SK-N-SH treated with all-trans-retinoic acid at 6 μM for 48 hours (cell line): ENCODE data around the gene SAMD1.

Source experiments
- ATAC-seq: fragments of 200-7000 bp; cut with Tn5 transposase; 3 replicates; pipeline ENCODE4 v1.9.1; 2020; ENCODE audit warnings: mild to moderate bottlenecking, moderate library complexity
- ARNTL ChIP-seq: fragments of 450-650 bp; formaldehyde crosslinking; IDR thresholded peaks from 2 replicates; pipeline ENCODE4 v1.5.0; 2020; ENCODE audit warnings: low read depth, mild to moderate bottlenecking, moderate library complexity, borderline replicate concordance
- BACH2 ChIP-seq: fragments of 250-450 bp; sonication (Bioruptor Pico); IDR thresholded peaks from 2 replicates; pipeline ENCODE4 v1.9.0; 2021; ENCODE audit warnings: mild to moderate bottlenecking, borderline replicate concordance
- CSDC2 ChIP-seq: fragments of 250-450 bp; sonication (Bioruptor Pico); IDR thresholded peaks from 2 replicates; pipeline ENCODE4 v1.5.0; 2020; ENCODE audit warnings: mild to moderate bottlenecking, moderate library complexity
- CSRNP3 ChIP-seq: fragments of 250-450 bp; sonication (Bioruptor Pico); IDR thresholded peaks from 2 replicates; pipeline ENCODE4 v1.5.1; 2021; ENCODE audit warnings: mild to moderate bottlenecking, moderate library complexity
- ESRRG ChIP-seq: fragments of 250-450 bp; sonication (Bioruptor Pico); IDR thresholded peaks from 2 replicates; pipeline ENCODE4 v1.6.1; 2021; ENCODE audit warnings: mild to moderate bottlenecking
- OSR1 ChIP-seq: fragments of 250-450 bp; sonication (Bioruptor Pico); IDR thresholded peaks from 2 replicates; pipeline ENCODE4 v1.8.0; 2022; ENCODE audit warnings: moderate library complexity, mild to moderate bottlenecking, inconsistent platforms
- PATZ1 ChIP-seq: fragments of 250-450 bp; sonication (Bioruptor Pico); IDR thresholded peaks from 2 replicates; pipeline ENCODE4 v1.8.0; 2020; ENCODE audit warnings: mild to moderate bottlenecking, moderate library complexity, borderline replicate concordance
- POU6F1 ChIP-seq: fragments of 250-450 bp; sonication (Bioruptor Pico); IDR thresholded peaks from 2 replicates; pipeline ENCODE4 v1.8.0; 2021; ENCODE audit warnings: low read depth, mild to moderate bottlenecking, moderate library complexity, borderline replicate concordance
- RARB ChIP-seq: fragments of 250-450 bp; sonication (Bioruptor Pico); IDR thresholded peaks from 2 replicates; pipeline ENCODE4 v1.8.0; 2021; ENCODE audit warnings: mild to moderate bottlenecking, moderate library complexity
- ZFP3 ChIP-seq: fragments of 250-450 bp; sonication (Bioruptor Pico); IDR thresholded peaks from 2 replicates; pipeline ENCODE4 v1.5.0; 2020; ENCODE audit warnings: mild to moderate bottlenecking, moderate library complexity
- ZFP30 ChIP-seq: fragments of 450-650 bp; formaldehyde crosslinking; IDR thresholded peaks from 2 replicates; pipeline ENCODE4 v1.5.0; 2022; ENCODE audit warnings: mild to moderate bottlenecking, moderate library complexity
- TF ChIP-seq, protein P1 (sequence below): fragments of 250-450 bp; sonication (Bioruptor Pico); IDR thresholded peaks from 2 replicates; pipeline ENCODE4 v1.5.0; 2020; ENCODE audit warnings: mild to moderate bottlenecking, moderate library complexity
- TF ChIP-seq, protein P2 (sequence below): fragments of 250-450 bp; sonication (Bioruptor Pico); IDR thresholded peaks from 2 replicates; pipeline ENCODE4 v1.5.1; 2020; ENCODE audit warnings: low read depth, mild to moderate bottlenecking, moderate library complexity

The SAMD1 gene

DNA sequence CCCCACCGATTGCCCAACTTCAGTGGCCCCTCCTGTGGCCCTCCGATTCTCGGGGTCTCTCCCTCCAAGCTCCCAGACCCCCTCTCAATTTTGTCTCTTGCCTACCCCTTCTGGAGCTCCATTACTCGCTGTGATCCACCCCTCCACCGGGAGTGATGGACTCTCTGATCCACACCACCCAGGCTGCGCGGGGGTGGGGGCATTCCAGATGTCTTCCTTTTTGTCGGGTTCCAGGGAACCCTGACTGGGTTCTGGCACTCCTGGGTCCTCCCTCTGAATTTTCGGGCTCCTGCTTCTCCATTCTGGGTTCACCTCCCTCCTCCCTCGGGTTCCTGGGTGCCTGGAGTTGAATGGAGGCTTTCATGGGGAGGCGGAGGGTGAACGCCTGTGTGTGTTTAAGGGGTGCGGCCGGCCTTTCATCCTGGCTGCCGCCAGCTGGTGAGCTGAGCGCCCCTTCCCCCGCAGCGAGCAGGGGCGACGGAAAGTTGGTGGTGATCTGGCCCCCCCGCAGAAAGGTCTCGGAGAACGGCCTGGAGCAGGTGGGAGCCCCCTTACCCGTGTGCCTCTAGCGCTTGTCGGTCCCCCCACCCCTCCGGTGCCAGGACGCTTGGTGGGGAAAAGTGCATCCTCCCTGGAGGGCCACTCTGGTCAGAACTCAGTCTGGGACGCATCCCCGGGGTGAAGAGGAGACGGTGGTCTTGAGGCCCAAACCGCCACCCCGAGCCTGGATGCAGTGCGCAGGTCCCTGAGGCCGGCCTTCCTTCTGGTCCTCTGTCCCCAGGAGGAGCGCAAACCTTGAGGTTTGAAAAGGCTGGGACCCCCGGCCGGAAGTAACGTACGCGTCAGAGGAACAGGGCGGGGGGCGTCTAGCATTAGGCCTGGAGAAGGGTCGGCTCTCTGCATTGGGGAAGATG is 16.4 kb downstream of the SAMD1 start:
- ATAC-seq = peak; percentile 24
- TF ChIP-seq RARB = no peak
- TF ChIP-seq OSR1 (CRISPR knock-in tag) = no peak
- no peak for TF ChIP-seq ARNTL (CRISPR knock-in tag)
- TF ChIP-seq, protein P1, sequence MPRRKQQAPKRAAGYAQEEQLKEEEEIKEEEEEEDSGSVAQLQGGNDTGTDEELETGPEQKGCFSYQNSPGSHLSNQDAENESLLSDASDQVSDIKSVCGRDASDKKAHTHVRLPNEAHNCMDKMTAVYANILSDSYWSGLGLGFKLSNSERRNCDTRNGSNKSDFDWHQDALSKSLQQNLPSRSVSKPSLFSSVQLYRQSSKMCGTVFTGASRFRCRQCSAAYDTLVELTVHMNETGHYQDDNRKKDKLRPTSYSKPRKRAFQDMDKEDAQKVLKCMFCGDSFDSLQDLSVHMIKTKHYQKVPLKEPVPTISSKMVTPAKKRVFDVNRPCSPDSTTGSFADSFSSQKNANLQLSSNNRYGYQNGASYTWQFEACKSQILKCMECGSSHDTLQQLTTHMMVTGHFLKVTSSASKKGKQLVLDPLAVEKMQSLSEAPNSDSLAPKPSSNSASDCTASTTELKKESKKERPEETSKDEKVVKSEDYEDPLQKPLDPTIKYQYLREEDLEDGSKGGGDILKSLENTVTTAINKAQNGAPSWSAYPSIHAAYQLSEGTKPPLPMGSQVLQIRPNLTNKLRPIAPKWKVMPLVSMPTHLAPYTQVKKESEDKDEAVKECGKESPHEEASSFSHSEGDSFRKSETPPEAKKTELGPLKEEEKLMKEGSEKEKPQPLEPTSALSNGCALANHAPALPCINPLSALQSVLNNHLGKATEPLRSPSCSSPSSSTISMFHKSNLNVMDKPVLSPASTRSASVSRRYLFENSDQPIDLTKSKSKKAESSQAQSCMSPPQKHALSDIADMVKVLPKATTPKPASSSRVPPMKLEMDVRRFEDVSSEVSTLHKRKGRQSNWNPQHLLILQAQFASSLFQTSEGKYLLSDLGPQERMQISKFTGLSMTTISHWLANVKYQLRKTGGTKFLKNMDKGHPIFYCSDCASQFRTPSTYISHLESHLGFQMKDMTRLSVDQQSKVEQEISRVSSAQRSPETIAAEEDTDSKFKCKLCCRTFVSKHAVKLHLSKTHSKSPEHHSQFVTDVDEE (CRISPR knock-in tag) = no peak

DNA sequence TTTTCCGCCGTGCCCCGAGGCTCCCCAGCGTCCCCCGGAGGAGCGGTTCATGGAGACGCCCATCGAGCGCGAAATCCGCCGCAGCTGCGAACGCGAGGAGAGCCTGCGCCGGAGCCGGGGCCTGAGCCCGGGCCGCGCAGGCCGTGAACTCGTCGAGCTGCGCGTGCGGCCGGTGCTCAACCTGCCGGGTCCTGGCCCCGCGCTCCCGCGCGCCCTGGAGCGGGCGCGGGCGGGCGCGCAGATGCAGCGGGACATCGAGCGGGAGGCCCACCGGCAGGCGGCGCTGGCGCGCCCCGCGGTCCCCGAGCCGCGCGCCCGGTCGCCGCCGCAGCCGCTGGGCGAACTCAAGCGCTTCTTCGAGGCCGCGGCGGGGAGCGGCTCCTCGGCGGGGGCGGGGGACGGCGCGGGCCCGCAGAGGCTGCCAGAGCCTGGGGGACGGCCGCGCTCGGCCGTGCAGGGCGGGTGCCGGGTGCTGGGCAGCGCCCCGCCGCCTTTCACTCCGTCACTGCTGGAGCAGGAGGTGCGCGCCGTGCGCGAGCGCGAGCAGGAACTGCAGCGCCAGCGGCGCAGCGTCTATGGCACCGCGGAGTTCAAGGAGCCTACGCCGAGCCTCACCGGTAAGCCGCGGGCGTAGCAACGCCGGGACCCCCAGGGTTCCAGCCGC is 17.2 kb downstream of the SAMD1 start:
- TF ChIP-seq ZFP3 (CRISPR knock-in tag) (peak; percentile 68; the same call in 1 of the 2 replicates), CSRNP3 (CRISPR knock-in tag) (no peak)
- TF ChIP-seq, all 23 proteins: peak for 1

GRCh38 chr19:14072535-14073260 is 17.9 kb downstream of the SAMD1 start, which contains the start of gene MISP3:
TSS of gene MISP3 (plus strand) at chr19:14072786. CDS start at chr19:14073310, 524 bp downstream.
- peak; percentile 23 for ATAC-seq
- no peak for TF ChIP-seq CSDC2 (CRISPR knock-in tag)
- no peak for TF ChIP-seq ZFP30 (CRISPR knock-in tag)
- no peak for TF ChIP-seq PATZ1
- TF ChIP-seq ARNTL (CRISPR knock-in tag) = no peak
- TF ChIP-seq OSR1 (CRISPR knock-in tag) = no peak
- no peak for TF ChIP-seq POU6F1 (CRISPR knock-in tag)
- TF ChIP-seq RARB = no peak
- no peak for TF ChIP-seq ZFP3 (CRISPR knock-in tag)
- TF ChIP-seq, protein P2, sequence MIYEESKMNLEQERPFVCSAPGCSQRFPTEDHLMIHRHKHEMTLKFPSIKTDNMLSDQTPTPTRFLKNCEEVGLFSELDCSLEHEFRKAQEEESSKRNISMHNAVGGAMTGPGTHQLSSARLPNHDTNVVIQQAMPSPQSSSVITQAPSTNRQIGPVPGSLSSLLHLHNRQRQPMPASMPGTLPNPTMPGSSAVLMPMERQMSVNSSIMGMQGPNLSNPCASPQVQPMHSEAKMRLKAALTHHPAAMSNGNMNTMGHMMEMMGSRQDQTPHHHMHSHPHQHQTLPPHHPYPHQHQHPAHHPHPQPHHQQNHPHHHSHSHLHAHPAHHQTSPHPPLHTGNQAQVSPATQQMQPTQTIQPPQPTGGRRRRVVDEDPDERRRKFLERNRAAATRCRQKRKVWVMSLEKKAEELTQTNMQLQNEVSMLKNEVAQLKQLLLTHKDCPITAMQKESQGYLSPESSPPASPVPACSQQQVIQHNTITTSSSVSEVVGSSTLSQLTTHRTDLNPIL (CRISPR knock-in tag) = no peak
- TF ChIP-seq ESRRG (CRISPR knock-in tag) = no peak
- TF ChIP-seq BACH2 (CRISPR knock-in tag) = no peak
- TF ChIP-seq, protein P1 (CRISPR knock-in tag) = no peak

More for the DNA sequence above, 17.2 kb downstream of the SAMD1 start:
- ATAC-seq = peak; percentile 67
